GM18511 (cell line): Measurements from ENCODE around the gene CIDEC.
A peak's percentile ranks its signal among the peaks of the same experiment; 100 is the strongest.
"Not testable (repeated sequence)": the region's sequence is repeated elsewhere in the genome, so short reads cannot be mapped to it uniquely, and the experiment has no call there.

ENCODE experiments used
- ATAC-seq: cut with Tn5 transposase; IDR thresholded peaks from one replicate; pipeline ENCODE4 v1.9.1; 2021; ENCODE audit warnings: mild to moderate bottlenecking, moderate library complexity; ENCODE audit not compliant: unreplicated experiment

CIDEC gene

GRCh38 chr3:9851383-9851782, 28.7 kb downstream of the CIDEC start:
- ATAC-seq = not testable (repeated sequence)

- ATAC-seq = not testable (repeated sequence)
Measured at GRCh38 chr3:9848860-9849259, 31.2 kb downstream of the CIDEC start.

GRCh38 chr3:9847870-9848269, 32.2 kb downstream of the CIDEC start:
- not testable (repeated sequence) for ATAC-seq

DNA sequence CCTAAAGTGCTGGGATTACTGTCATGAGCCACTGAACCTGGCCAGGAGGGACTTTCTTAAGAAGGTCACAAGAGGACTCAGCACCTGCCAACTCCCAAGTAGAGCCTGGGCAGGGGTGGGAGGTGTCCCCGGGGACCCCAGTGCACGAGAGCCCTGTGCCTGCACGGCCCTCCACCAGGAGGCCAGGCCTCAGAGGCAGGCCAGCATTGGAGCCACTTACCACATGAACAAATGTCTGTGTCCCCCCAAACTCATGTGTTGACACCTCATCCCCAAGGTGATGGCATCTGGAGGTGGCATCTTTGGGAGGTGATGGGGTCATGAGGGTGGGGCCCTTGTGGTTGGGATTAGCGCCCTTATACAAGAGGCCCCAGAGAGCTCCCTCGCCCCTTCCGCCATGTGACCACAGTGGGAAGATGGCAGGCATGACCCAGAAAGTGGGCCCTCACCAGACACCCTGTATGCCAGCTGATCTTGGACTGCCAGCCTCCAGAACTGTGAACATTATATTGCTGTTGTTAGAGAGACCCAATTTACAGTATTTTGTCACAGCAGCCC, 33.0 kb downstream of the CIDEC start:
- no peak for ATAC-seq

- ATAC-seq = no peak
Measured at GRCh38 chr3:9846231-9846630, 33.8 kb downstream of the CIDEC start.

DNA sequence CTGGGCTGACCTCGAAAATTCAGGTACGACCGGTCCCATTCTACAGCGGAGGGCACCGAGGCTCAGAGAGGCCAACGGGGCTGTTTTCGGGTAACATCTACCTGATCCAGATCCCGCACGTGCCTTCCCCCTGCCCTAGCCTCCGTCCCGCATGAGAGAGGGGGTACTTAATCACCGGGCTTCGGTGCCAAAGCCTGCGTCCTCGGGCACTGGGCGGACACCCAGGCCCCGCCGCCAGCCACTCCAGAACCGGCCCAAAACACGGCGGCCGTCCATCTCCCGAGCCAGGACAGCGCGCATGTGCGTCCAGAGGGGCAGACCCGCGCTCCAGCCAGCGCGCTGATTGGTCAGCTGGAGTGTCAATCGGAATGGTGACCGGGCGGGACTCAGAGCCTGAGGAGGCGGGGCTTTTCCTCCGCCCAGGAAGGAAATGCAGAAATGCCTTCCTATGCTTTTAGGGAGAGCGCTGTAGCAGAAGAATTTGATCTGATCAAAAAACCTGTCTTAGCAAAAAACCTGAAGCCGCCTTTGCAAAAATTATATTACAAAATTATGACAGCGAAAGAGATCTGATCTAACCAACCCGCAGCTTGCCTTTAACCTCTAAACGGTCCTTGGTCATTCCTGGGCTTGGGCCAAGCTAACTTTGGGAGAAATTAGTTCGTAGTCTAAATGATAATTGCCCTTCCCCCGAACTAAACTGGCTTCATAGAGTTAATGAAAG, 36.2 kb downstream of the CIDEC start, which contains the start of gene RPUSD3:
TSS of gene RPUSD3 (minus strand) at position 294 of the 724 bp plus-strand sequence. CDS start at position 276, 18 bp downstream.
- peak; percentile 99 for ATAC-seq

GRCh38 chr3:9841015-9841414, 39.0 kb downstream of the CIDEC start:
- ATAC-seq = no peak

DNA sequence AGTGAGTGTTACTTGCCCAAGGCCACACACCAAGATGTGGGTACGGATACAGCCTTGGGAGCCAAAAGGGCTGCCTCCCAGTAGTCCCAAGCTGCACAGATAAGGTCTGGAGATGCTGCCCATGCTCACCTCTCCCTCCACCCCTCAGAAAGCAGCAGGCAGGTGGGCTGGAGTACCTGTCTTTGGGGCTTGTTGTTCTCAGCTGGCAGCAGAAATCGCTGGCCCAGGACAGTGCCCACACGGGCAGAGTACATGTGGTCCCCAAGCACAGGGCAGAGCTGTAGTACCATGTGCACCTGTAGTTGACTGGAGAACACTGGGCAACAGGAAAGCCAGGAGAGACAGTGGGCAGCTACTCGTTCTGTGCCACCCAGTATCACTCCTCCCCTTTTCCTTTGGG, 41.2 kb downstream of the CIDEC start:
- ATAC-seq = no peak

- ATAC-seq = no peak
Measured at GRCh38 chr3:9837701-9838582, 42.1 kb downstream of the CIDEC start.

GRCh38 chr3:9834520-9835380, 45.3 kb downstream of the CIDEC start:
- ATAC-seq = no peak

- no peak for ATAC-seq
Measured at GRCh38 chr3:9833078-9833477, 47.0 kb downstream of the CIDEC start.

DNA sequence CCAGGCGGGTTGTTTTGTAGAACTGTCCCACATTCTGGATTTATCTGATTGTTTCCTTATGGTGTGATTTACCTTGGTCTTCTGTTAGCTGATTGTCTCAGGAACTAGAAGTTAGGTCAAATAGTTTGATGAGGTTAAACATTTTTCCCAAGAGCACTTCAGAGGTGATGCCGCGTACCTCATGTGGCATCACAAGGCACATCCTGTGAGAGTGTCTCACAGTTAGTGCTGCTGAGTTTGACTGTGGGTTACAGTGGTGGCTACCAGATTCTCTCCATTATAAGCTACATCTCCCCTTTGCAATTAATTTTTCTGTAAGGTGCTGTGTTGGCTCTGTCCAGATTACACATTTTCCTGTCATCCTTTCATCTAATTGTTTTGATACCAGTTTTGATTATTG, 48.8 kb downstream of the CIDEC start:
- no peak for ATAC-seq

- ATAC-seq = no peak
Measured at GRCh38 chr3:9828801-9829755, 51.0 kb downstream of the CIDEC start.

- no peak for ATAC-seq
Measured at GRCh38 chr3:9826815-9827573, 53.1 kb downstream of the CIDEC start.

DNA sequence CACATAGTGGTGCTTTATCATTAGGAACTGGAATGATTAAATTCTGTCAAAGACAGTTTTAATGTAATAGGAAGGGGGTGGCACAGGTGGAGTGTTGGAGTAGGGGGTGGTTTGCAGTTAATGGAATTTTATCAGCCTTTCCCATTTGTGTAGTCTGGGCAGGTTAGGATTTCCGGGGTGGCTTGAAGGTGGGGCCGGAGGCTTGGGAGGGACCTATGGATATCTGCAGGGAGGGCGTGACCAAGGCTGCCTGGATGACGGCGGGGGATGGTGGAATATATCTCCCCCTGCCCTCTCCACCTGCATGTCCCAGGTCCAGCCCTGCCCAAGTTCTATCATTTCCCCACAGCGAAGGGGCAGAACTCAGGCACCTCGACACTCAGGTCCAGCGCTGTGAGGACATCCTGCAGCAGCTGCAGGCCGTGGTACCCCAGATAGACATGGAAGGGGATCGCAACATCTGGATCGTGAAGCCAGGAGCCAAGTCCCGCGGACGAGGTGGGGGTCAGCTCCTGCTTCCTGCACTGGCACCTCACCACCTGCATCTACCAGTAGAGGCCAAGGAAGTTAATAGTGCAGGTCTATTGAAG, 54.5 kb downstream of the CIDEC start:
- ATAC-seq = no peak

GRCh38 chr3:9820946-9821345, 59.1 kb downstream of the CIDEC start:
- no peak for ATAC-seq

DNA sequence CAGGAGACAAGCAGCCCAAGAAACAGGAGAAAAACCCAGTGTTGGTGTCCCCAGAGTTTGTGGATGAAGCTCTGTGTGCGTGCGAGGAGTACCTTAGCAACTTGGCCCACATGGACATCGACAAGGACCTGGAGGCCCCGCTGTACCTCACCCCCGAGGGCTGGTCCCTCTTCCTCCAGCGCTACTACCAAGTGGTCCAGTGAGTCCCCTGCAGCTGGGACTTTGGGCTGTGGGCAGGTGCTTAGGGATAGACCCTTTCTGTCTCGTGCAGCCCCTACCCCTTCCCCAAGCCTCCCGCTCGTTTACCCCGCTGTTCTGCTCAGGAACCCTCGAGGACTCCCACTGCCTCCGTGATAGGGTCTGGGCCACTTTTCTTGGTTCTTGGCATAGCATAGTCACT, 59.5 kb downstream of the CIDEC start:
- ATAC-seq = no peak

DNA sequence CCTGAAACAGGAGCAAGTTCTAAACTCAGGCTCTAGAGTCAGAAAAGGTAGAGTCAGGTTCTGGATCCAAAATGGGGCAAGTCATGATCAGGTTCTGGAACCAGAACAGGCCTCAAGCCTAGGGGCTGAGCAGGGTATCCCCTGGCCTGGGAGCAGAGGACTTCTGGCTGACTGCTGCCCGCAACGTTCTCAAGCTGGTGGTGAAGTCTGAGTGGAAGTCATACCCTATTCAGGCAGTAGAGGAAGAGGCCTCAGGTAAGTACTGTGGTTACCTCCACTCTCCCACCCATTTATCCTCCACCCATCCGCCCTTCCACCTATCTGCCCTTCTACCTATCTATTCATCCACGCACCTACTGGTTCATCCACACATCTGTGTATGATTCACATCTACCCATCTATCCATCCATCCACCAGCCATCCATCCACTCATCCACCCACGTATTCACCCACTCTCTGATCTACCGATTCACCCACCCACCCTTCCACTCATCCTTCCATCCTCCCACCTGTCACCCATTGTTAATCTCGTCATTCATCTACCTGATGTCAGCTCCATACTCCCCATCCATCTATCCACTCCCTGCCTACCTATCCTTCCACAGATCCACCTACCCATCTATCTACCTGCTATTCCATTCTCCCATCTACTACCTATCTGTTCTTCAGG, 61.3 kb downstream of the CIDEC start:
- no peak for ATAC-seq
